GM19397 (cell line): ENCODE data around the gene CIZ1.

Experiments
- ATAC-seq: cut with Tn5 transposase; IDR thresholded peaks from one replicate; pipeline ENCODE4 v1.9.1; 2021; ENCODE audit warnings: mild to moderate bottlenecking, moderate library complexity; ENCODE audit not compliant: unreplicated experiment

The CIZ1 gene

GRCh38 chr9:128128836-128129590 is 62.4 kb downstream of the CIZ1 start:
- no peak for ATAC-seq

GRCh38 chr9:128127990-128128835 is 63.2 kb downstream of the CIZ1 start:
- peak; percentile 68 for ATAC-seq

GRCh38 chr9:128127568-128127989 is 63.8 kb downstream of the CIZ1 start, which contains the start of gene PTGES2:
PTGES2 (minus strand) TSS chr9:128127729; CDS start chr9:128127717, 12 bp downstream.
- ATAC-seq = peak; percentile 69

GRCh38 chr9:128125580-128126354 is 65.6 kb downstream of the CIZ1 start:
- no peak for ATAC-seq

GRCh38 chr9:128124873-128125579 is 66.3 kb downstream of the CIZ1 start:
- no peak for ATAC-seq

- ATAC-seq = no peak
Observed at GRCh38 chr9:128124451-128124850, 66.9 kb downstream of the CIZ1 start.

GRCh38 chr9:128123451-128124080 is 67.8 kb downstream of the CIZ1 start:
- no peak for ATAC-seq

GRCh38 chr9:128122809-128123175 is 68.6 kb downstream of the CIZ1 start:
- ATAC-seq = no peak

- no peak for ATAC-seq
Observed at GRCh38 chr9:128121924-128122808, 69.2 kb downstream of the CIZ1 start.

- no peak for ATAC-seq
Observed at GRCh38 chr9:128121466-128121810, 69.9 kb downstream of the CIZ1 start.

GRCh38 chr9:128120741-128121465 is 70.5 kb downstream of the CIZ1 start:
- no peak for ATAC-seq

- no peak for ATAC-seq
Observed at GRCh38 chr9:128120061-128120740, 71.2 kb downstream of the CIZ1 start.

- ATAC-seq = no peak
Observed at GRCh38 chr9:128118971-128119665, 72.3 kb downstream of the CIZ1 start.

- no peak for ATAC-seq
Observed at GRCh38 chr9:128118472-128118857, 72.9 kb downstream of the CIZ1 start.

- peak; percentile 54 for ATAC-seq
Observed at GRCh38 chr9:128117613-128118471, 73.5 kb downstream of the CIZ1 start.
